B cell (primary cell): ENCODE results near the gene VWA8. TPM values are rescaled to one million over a fixed set of nuclear protein-coding genes. Genes with fewer than 3 reads are reported as not detected.

Source experiments
- ATAC-seq: fragments of 200-7000 bp; cut with Tn5 transposase; one replicate; pipeline ENCODE4 v1.10.0; 2021; ENCODE audit warnings: low read depth, mild to moderate bottlenecking, moderate number of reproducible peaks, moderate library complexity
- CTCF ChIA-PET: fragments of 350-600 bp; sonication (Branson Sonifier 250); formaldehyde crosslinking; loops from one replicate; lab custom pipeline; 2021; ENCODE audit warnings: antibody characterized with exemption, inconsistent platforms; lab: Charles Lee
- POLR2A ChIA-PET: fragments of 350-600 bp; sonication (Branson Sonifier 250); formaldehyde crosslinking; loops from one replicate; lab custom pipeline; 2021; ENCODE audit warnings: antibody characterized with exemption; lab: Charles Lee
- DNase-seq: peaks from one replicate; pipeline ENCODE4 v3.0.0; 2013
- H2AFZ ChIP-seq: 2 replicates; pipeline ENCODE4 v1.6.1; 2012; ENCODE audit warnings: mild to moderate bottlenecking, low read depth, low read length; ENCODE audit not compliant: insufficient read depth, poor library complexity, severe bottlenecking
- H3K27ac ChIP-seq, 2 donors: 1 replicate in 1 of 2; 2 replicates in 1 of 2; pipeline ENCODE4 v1.5.1; 2012 to 2013; ENCODE audit warnings: low read length in 2 of 2, mild to moderate bottlenecking in 2 of 2, moderate library complexity in 1 of 2
- H3K27me3 ChIP-seq, 4 experiments: fragments of 200-600 bp in 1 of 4; sonication (generic) in 1 of 4; replicated peaks in 1 of 4; 1 replicate in 2 of 4; 2 replicates in 2 of 4; pipeline versions ENCODE4 v1.6.1 to v1.7.0; 2013 to 2016; ENCODE audit warnings: low read length in 3 of 4, mild to moderate bottlenecking in 2 of 4, mixed read lengths in 1 of 4, moderate library complexity in 1 of 4; ENCODE audit not compliant: insufficient read depth in 4 of 4, control insufficient read depth in 3 of 4; ENCODE audit errors: control extremely low read depth in 1 of 4
- H3K36me3 ChIP-seq, 2 experiments: replicated peaks in 1 of 2; 1 replicate in 1 of 2; 2 replicates in 1 of 2; pipeline versions ENCODE4 v1.6.1 to v1.7.1; 2013; ENCODE audit warnings: low read length in 1 of 2; ENCODE audit not compliant: insufficient read depth in 2 of 2, control insufficient read depth in 1 of 2; ENCODE audit errors: control extremely low read depth in 1 of 2, extremely low read depth in 1 of 2
- H3K4me1 ChIP-seq, 2 donors: fragments of 200-600 bp in 1 of 2; sonication (generic) in 1 of 2; 1 replicate in 1 of 2; 2 replicates in 1 of 2; pipeline versions ENCODE4 v1.5.1 to v1.6.1; 2013 to 2017; ENCODE audit warnings: low read length in 2 of 2; ENCODE audit not compliant: control insufficient read depth in 2 of 2, insufficient read depth in 2 of 2
- H3K4me2 ChIP-seq: replicated peaks from 2 replicates; pipeline ENCODE3; 2012; ENCODE audit warnings: mild to moderate bottlenecking, low read depth, low read length; ENCODE audit not compliant: poor library complexity, severe bottlenecking
- H3K4me3 ChIP-seq, 5 experiments: fragments of 200-600 bp in 1 of 5; sonication (generic) in 1 of 5; 1 replicate in 3 of 5; 2 replicates in 2 of 5; pipeline versions ENCODE4 v1.5.1 to v1.7.0; 2011 to 2016; ENCODE audit warnings: low read length in 4 of 5, mild to moderate bottlenecking in 4 of 5, low read depth in 2 of 5, control low read depth in 1 of 5, moderate library complexity in 1 of 5; ENCODE audit not compliant: insufficient read depth in 1 of 5; ENCODE audit errors: control extremely low read depth in 1 of 5, extremely low read depth in 1 of 5
- H3K79me2 ChIP-seq: fragments of 200-600 bp; sonication (generic); one replicate; pipeline ENCODE4 v1.6.0; 2016; ENCODE audit warnings: low read length; ENCODE audit not compliant: control insufficient read depth, insufficient read depth
- H3K9ac ChIP-seq: fragments of 200-600 bp; sonication (generic); 2 replicates; pipeline ENCODE4 v1.6.1; 2017; ENCODE audit warnings: mild to moderate bottlenecking, low read length, moderate library complexity
- H3K9me3 ChIP-seq, 3 donors: one replicate each; pipeline versions ENCODE4 v1.6.1 to v1.7.1; 2013; ENCODE audit warnings: low read length in 2 of 3; ENCODE audit not compliant: control insufficient read depth in 2 of 3, insufficient read depth in 1 of 3; ENCODE audit errors: control extremely low read depth in 1 of 3
- H4K20me1 ChIP-seq: 2 replicates; pipeline ENCODE4 v1.6.0; 2012; ENCODE audit warnings: mild to moderate bottlenecking, low read length; ENCODE audit not compliant: insufficient read depth, control insufficient read depth, poor library complexity, severe bottlenecking
- H3K27ac Mint-ChIP-seq: one replicate; pipeline ENCODE4 v1.8.0; 2021; ENCODE audit warnings: mixed read lengths
- H3K27me3 Mint-ChIP-seq: one replicate; pipeline ENCODE4 v1.8.0; 2021; ENCODE audit warnings: mixed read lengths
- H3K4me1 Mint-ChIP-seq: one replicate; pipeline ENCODE4 v1.8.0; 2021; ENCODE audit warnings: mixed read lengths
- H3K4me3 Mint-ChIP-seq: one replicate; pipeline ENCODE4 v1.8.0; 2021; ENCODE audit warnings: mixed read lengths
- H3K9me3 Mint-ChIP-seq: one replicate; pipeline ENCODE4 v1.8.0; 2022; ENCODE audit warnings: mixed read lengths; ENCODE audit not compliant: insufficient read depth
- CTCF ChIP-seq: fragments of 200-600 bp; IDR thresholded peaks from one replicate; pipeline ENCODE4 v1.8.0; 2022; ENCODE audit warnings: antibody characterized with exemption, mild to moderate bottlenecking
- EZH2 ChIP-seq: IDR thresholded peaks from 2 replicates; pipeline ENCODE4 v1.6.1; 2012; ENCODE audit warnings: borderline replicate concordance, low read depth, mild to moderate bottlenecking, moderate library complexity, low read length; ENCODE audit not compliant: insufficient read depth, poor library complexity, severe bottlenecking
- WGBS: methylation state at CpG from one replicate; pipeline ENCODE4 v1.1.5; 2013; ENCODE audit warnings: missing lambda C conversion rate; ENCODE audit not compliant: insufficient coverage; 5-methylcytosine and 5-hydroxymethylcytosine counted together
- intact Hi-C: fragments of 100-400 bp; cut with micrococcal nuclease; formaldehyde crosslinking; loops from one replicate; pipeline ENCODE4 v1.10.0; 2022
- polyA plus RNA-seq: library from polyadenylated mRNA; depleted of rRNA; stranded (reverse); fragments of >200 nt; gene quantifications from 2 replicates; pipeline ENCODE4 v1.2.3, GENCODE V29; 2012
- total RNA-seq, 2 donors: library from RNA; stranded (reverse); fragments of 120-200 nt in 1 of 2; gene quantifications; 1 replicate in 1 of 2; 2 replicates in 1 of 2; pipeline versions ENCODE4 v1.2.3 to v1.2.4, GENCODE V29; 2013 to 2022

Gene VWA8
- total and polyA plus RNA-seq, 2 donors (not counting 1 experiment from before 2014, with no cell fraction given), result 6.0 to 19.7 TPM

- Histone ChIP-seq H3K79me2 (no peaks in the 10 kb centered on the region), H3K27ac (no peak overlapping the region), H3K9ac (no peak overlapping the region), H3K9me3 (no peaks in the 10 kb centered on the region), H3K4me1 (no peaks in the 10 kb centered on the region), H4K20me1 (no peaks in the 10 kb centered on the region), H2AFZ (no peak overlapping the region), H3K27me3 (no peaks in the 10 kb centered on the region), H3K36me3 (peaks cover 0 to 2% of the 10 kb centered on the region in 2 experiments), H3K4me3 (no peak overlapping the region), H3K4me2 (no peak overlapping the region)
- Mint-ChIP-seq H3K4me3 (no peak overlapping the region), H3K27me3 (no peaks in the 10 kb centered on the region), H3K9me3 (no peaks in the 10 kb centered on the region), H3K4me1 (no peaks in the 10 kb centered on the region), H3K27ac (no peak overlapping the region)
- intact Hi-C loops, result no loop called here
- no peak for TF ChIP-seq EZH2
- TF ChIP-seq CTCF, result no peak
- ATAC-seq (no peak), DNase-seq (no peak)
- POLR2A ChIA-PET, result no interaction called here
- 86% methylated on average over 1 of the region's 1 CpG for WGBS
- CTCF ChIA-PET, result no interaction called here
Observed at GRCh38 chr13:41765020-41765419, 195.9 kb downstream of the VWA8 start.

- TF ChIP-seq EZH2 (no peak), CTCF (no peak)
- Histone ChIP-seq H3K4me2 (no peak overlapping the region), H3K4me1 (no peaks in the 10 kb centered on the region), H3K9me3 (no peaks in the 10 kb centered on the region), H3K36me3 (peaks cover 0 to 2% of the 10 kb centered on the region in 2 experiments), H3K27me3 (no peaks in the 10 kb centered on the region), H3K9ac (no peak overlapping the region), H4K20me1 (no peaks in the 10 kb centered on the region), H3K27ac (no peak overlapping the region), H3K79me2 (no peaks in the 10 kb centered on the region), H2AFZ (no peak overlapping the region), H3K4me3 (no peak overlapping the region)
- CTCF ChIA-PET, result no interaction called here
- no peaks in the 10 kb centered on the region for H3K4me1 Mint-ChIP-seq
- H3K9me3 Mint-ChIP-seq, result no peaks in the 10 kb centered on the region
- ATAC-seq, result no peak
- no peak for DNase-seq
- no peaks in the 10 kb centered on the region for H3K27me3 Mint-ChIP-seq
- H3K27ac Mint-ChIP-seq, result no peak overlapping the region
- POLR2A ChIA-PET, result no interaction called here
- intact Hi-C loops, result no loop called here
- 98% methylated on average over 4 of the region's 4 CpGs for WGBS
- H3K4me3 Mint-ChIP-seq, result no peak overlapping the region
Observed at GRCh38 chr13:41764558-41764957, 196.4 kb downstream of the VWA8 start.
